HCT116 (cell line): ENCODE results near the gene NPIPA7.
"Not testable (repeated sequence)": the region's sequence is repeated elsewhere in the genome, so short reads cannot be mapped to it uniquely, and the experiment has no call there.

ENCODE experiments used
- EZH2 ChIP-seq: fragments of 200-600 bp; sonication (generic); IDR thresholded peaks from 2 replicates; pipeline ENCODE4 v1.6.1; 2017; ENCODE audit warnings: antibody characterized with exemption, mixed run types
- JUND ChIP-seq: IDR thresholded peaks from 2 replicates; pipeline ENCODE4 v1.6.1; 2012
- POLR2A ChIP-seq: IDR thresholded peaks from 2 replicates; pipeline ENCODE4 v1.7.0; 2011; ENCODE audit warnings: borderline replicate concordance; ENCODE audit not compliant: insufficient read depth, insufficient read length; ENCODE audit errors: extremely low read depth
- POLR2AphosphoS5 ChIP-seq: IDR thresholded peaks from 2 replicates; pipeline ENCODE4 v1.6.1; 2011; ENCODE audit warnings: mild to moderate bottlenecking, low read depth, low read length, moderate library complexity
- TCF7L2 ChIP-seq: IDR thresholded peaks from 2 replicates; pipeline ENCODE4 v1.7.0; 2011; ENCODE audit warnings: borderline replicate concordance, inconsistent platforms; ENCODE audit not compliant: insufficient read depth, insufficient read length; ENCODE audit errors: extremely low read depth
- TF ChIP-seq, protein P1 (sequence below), 3 experiments: fragments of 200-600 bp in 1 of 3; sonication (generic) in 1 of 3; IDR thresholded peaks in 2 of 3; conservative IDR thresholded peaks in 1 of 3; 2 replicates each; pipeline ENCODE4 v1.5.1; 2012 to 2017; ENCODE audit warnings: low read depth in 2 of 3, low read length in 2 of 3, antibody characterized with exemption in 1 of 3, borderline replicate concordance in 1 of 3, control low read depth in 1 of 3, mild to moderate bottlenecking in 1 of 3, mixed read lengths in 1 of 3, mixed run types in 1 of 3, moderate library complexity in 1 of 3; ENCODE audit not compliant: insufficient read depth in 1 of 3
- TF ChIP-seq, protein P2 (sequence below): IDR thresholded peaks from 2 replicates; pipeline ENCODE4 v1.6.1; 2012

- TF ChIP-seq TCF7L2, POLR2AphosphoS5, POLR2A, JUND, EZH2: not testable (repeated sequence)
- TF ChIP-seq, protein P1, sequence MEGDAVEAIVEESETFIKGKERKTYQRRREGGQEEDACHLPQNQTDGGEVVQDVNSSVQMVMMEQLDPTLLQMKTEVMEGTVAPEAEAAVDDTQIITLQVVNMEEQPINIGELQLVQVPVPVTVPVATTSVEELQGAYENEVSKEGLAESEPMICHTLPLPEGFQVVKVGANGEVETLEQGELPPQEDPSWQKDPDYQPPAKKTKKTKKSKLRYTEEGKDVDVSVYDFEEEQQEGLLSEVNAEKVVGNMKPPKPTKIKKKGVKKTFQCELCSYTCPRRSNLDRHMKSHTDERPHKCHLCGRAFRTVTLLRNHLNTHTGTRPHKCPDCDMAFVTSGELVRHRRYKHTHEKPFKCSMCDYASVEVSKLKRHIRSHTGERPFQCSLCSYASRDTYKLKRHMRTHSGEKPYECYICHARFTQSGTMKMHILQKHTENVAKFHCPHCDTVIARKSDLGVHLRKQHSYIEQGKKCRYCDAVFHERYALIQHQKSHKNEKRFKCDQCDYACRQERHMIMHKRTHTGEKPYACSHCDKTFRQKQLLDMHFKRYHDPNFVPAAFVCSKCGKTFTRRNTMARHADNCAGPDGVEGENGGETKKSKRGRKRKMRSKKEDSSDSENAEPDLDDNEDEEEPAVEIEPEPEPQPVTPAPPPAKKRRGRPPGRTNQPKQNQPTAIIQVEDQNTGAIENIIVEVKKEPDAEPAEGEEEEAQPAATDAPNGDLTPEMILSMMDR (IDR thresholded peaks at IDR 0.05 in 2 of 3, conservative IDR thresholded peaks at IDR 0.05 in 1 of 3; ENCODE audit: borderline replicate concordance in 1 of 3, insufficient read depth in 1 of 3, low read depth in 2 of 3, low read length in 2 of 3) = not testable (repeated sequence)
- TF ChIP-seq, protein P2, sequence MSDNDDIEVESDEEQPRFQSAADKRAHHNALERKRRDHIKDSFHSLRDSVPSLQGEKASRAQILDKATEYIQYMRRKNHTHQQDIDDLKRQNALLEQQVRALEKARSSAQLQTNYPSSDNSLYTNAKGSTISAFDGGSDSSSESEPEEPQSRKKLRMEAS = not testable (repeated sequence)
These were observed 4.7 kb upstream of the NPIPA7 start for GRCh38 chr16:16374192-16374591.
